GM23338 (cell line): ENCODE measurements around the gene ERN2. TPM values are rescaled to one million over a fixed set of nuclear protein-coding genes. Genes with fewer than 3 reads are reported as not detected.
A peak's percentile ranks its signal among the peaks of the same experiment; 100 is the strongest.

Experiments used
- ATAC-seq: fragments of 200-7000 bp; cut with Tn5 transposase; 3 replicates; pipeline ENCODE4 v1.9.1; 2020
- DNase-seq: peaks from one replicate; pipeline ENCODE4 v3.0.0-alpha.2; 2015; ENCODE audit warnings: low spot score
- H2AFZ ChIP-seq: fragments of 200-600 bp; sonication (generic); 2 replicates; pipeline ENCODE4 v1.8.0; 2016; ENCODE audit warnings: antibody characterized with exemption, mild to moderate bottlenecking, moderate library complexity
- H3F3A ChIP-seq: fragments of 200-600 bp; sonication (generic); replicated peaks from 2 replicates; pipeline ENCODE4 v1.8.0; 2017; ENCODE audit warnings: antibody characterized with exemption, mixed run types, low read depth
- H3K27ac ChIP-seq: fragments of 200-600 bp; sonication (generic); 2 replicates; pipeline ENCODE4 v1.6.1; 2016; ENCODE audit warnings: low read depth
- H3K27me3 ChIP-seq: fragments of 200-600 bp; sonication (generic); 2 replicates; pipeline ENCODE4 v1.8.0; 2016; ENCODE audit warnings: mild to moderate bottlenecking, mixed run types, moderate library complexity; ENCODE audit not compliant: insufficient read depth
- H3K36me3 ChIP-seq: fragments of 200-600 bp; sonication (generic); 2 replicates; pipeline ENCODE4 v1.8.0; 2016; ENCODE audit warnings: mild to moderate bottlenecking; ENCODE audit not compliant: insufficient read depth
- H3K4me1 ChIP-seq: fragments of 200-600 bp; sonication (generic); 2 replicates; pipeline ENCODE4 v1.8.0; 2016; ENCODE audit warnings: mild to moderate bottlenecking, moderate library complexity; ENCODE audit not compliant: insufficient read depth
- H3K4me2 ChIP-seq: fragments of 200-600 bp; sonication (generic); 2 replicates; pipeline ENCODE4 v1.7.1; 2017; ENCODE audit warnings: mixed run types
- H3K4me3 ChIP-seq: fragments of 200-600 bp; sonication (generic); 2 replicates; pipeline ENCODE4 v1.6.1; 2016; ENCODE audit warnings: mixed run types
- H3K79me2 ChIP-seq: fragments of 200-600 bp; sonication (generic); replicated peaks from 2 replicates; pipeline ENCODE4 v1.8.0; 2017; ENCODE audit warnings: mild to moderate bottlenecking; ENCODE audit not compliant: insufficient read depth
- H3K9me2 ChIP-seq: fragments of 200-600 bp; sonication (generic); 2 replicates; pipeline ENCODE4 v1.8.0; 2017; ENCODE audit not compliant: insufficient read depth
- H4K20me1 ChIP-seq: fragments of 200-600 bp; sonication (generic); replicated peaks from 2 replicates; pipeline ENCODE4 v1.8.0; 2017; ENCODE audit warnings: mild to moderate bottlenecking; ENCODE audit not compliant: insufficient read depth
- H3K27ac Mint-ChIP-seq: 2 replicates; pipeline ENCODE4 v1.8.0; 2020; ENCODE audit warnings: inconsistent platforms, mild to moderate bottlenecking, moderate library complexity, mixed read lengths
- H3K27me3 Mint-ChIP-seq: 3 replicates; pipeline ENCODE4 v1.8.0; 2022; ENCODE audit warnings: low read depth, mild to moderate bottlenecking, moderate library complexity, mixed read lengths, inconsistent platforms; ENCODE audit not compliant: insufficient read depth, poor library complexity
- H3K36me3 Mint-ChIP-seq: 3 replicates; pipeline ENCODE4 v1.8.0; 2021; ENCODE audit warnings: low read depth, mild to moderate bottlenecking, inconsistent platforms, moderate library complexity, mixed read lengths
- H3K4me1 Mint-ChIP-seq: 3 replicates; pipeline ENCODE4 v1.8.0; 2020; ENCODE audit warnings: mild to moderate bottlenecking, inconsistent platforms, mixed read lengths
- H3K4me3 Mint-ChIP-seq: 3 replicates; pipeline ENCODE4 v1.8.0; 2021; ENCODE audit warnings: moderate library complexity, mild to moderate bottlenecking, inconsistent platforms, mixed read lengths
- H3K9me3 Mint-ChIP-seq: 3 replicates; pipeline ENCODE4 v1.8.0; 2020; ENCODE audit warnings: moderate library complexity, mild to moderate bottlenecking, inconsistent platforms, mixed read lengths
- CTCF ChIP-seq, 2 experiments: fragments of 200-600 bp in 1 of 2; sonication (generic) in 1 of 2; conservative IDR thresholded peaks; 2 replicates each; pipeline versions ENCODE4 v1.5.1 to v1.6.1; 2016 to 2017; ENCODE audit warnings: antibody characterized with exemption in 2 of 2, low read depth in 2 of 2, mild to moderate bottlenecking in 2 of 2, moderate library complexity in 1 of 2
- EZH2phosphoT487 ChIP-seq: fragments of 200-600 bp; sonication (generic); IDR thresholded peaks from one replicate; pipeline ENCODE4 v1.8.1; 2018; ENCODE audit warnings: antibody characterized with exemption; ENCODE audit not compliant: unreplicated experiment
- POLR2AphosphoS5 ChIP-seq: IDR thresholded peaks from 2 replicates; pipeline ENCODE4 v1.6.1; 2016; ENCODE audit warnings: antibody characterized with exemption, low read depth
- REST ChIP-seq: IDR thresholded peaks from one replicate; pipeline ENCODE4 v1.6.1; 2018; ENCODE audit warnings: antibody characterized with exemption; ENCODE audit not compliant: unreplicated experiment
- STAT1 ChIP-seq: IDR thresholded peaks from one replicate; pipeline ENCODE4 v1.6.1; 2016; ENCODE audit warnings: antibody characterized with exemption; ENCODE audit not compliant: unreplicated experiment
- ZNF114 ChIP-seq: fragments of 250-450 bp; sonication (Bioruptor Pico); IDR thresholded peaks from 2 replicates; pipeline ENCODE4 v1.5.0; 2020; ENCODE audit warnings: mild to moderate bottlenecking, moderate library complexity
- ZNF331 ChIP-seq: fragments of 250-450 bp; sonication (Bioruptor Pico); IDR thresholded peaks from 2 replicates; pipeline ENCODE4 v1.5.0; 2020; ENCODE audit warnings: low read depth, mild to moderate bottlenecking, moderate library complexity
- ZNF462 ChIP-seq: fragments of 250-450 bp; sonication (Bioruptor Pico); IDR thresholded peaks from 2 replicates; pipeline ENCODE4 v1.5.0; 2020; ENCODE audit warnings: mild to moderate bottlenecking, moderate library complexity
- polyA plus RNA-seq: library from polyadenylated mRNA; unstranded; fragments of >200 nt; fragmentation: Nextera tagmentation; extraction: Ambion mirVana; gene quantifications from 2 replicates; pipeline ENCODE4 v1.2.1, GENCODE V29; 2016
- total RNA-seq: library from RNA; depleted of rRNA; stranded (reverse); fragments of >200 nt; shearing (Covaris generic); gene quantifications from 2 replicates; pipeline ENCODE4 v1.2.3, GENCODE V29; 2014

The ERN2 gene
- total and polyA plus RNA-seq, 2 experiments from 2014 or later: 0.97 to 1.1 TPM

DNA sequence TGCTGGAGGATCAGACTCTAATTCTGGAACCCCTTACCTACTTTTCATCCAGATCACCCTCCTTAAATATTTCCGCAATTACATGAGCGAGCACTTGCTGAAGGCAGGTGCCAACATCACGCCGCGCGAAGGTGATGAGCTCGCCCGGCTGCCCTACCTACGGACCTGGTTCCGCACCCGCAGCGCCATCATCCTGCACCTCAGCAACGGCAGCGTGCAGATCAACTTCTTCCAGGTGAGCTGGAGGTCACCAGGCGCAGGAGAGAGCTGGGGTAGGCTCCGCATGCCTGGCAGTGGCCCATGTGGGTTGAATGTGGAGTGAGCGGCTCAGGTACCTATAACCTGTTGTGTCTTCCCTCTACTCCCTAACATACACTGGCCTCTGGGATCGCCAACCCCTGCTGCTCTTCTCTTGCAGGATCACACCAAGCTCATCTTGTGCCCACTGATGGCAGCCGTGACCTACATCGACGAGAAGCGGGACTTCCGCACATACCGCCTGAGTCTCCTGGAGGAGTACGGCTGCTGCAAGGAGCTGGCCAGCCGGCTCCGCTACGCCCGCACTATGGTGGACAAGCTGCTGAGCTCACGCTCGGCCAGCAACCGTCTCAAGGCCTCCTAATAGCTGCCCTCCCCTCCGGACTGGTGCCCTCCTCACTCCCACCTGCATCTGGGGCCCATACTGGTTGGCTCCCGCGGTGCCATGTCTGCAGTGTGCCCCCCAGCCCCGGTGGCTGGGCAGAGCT is 23.4 kb downstream of the ERN2 start:
- Histone ChIP-seq H3K27me3 (no peaks in the 10 kb centered on the region), H4K20me1 (peaks cover 12% of the 10 kb centered on the region), H3K4me3 (no peak overlapping the region), H3K4me1 (peaks cover 6% of the 10 kb centered on the region; the same call in 1 of the 2 replicates), H3K9me2 (no peaks in the 10 kb centered on the region), H3K27ac (no peak overlapping the region), H3K4me2 (no peak overlapping the region), H3K79me2 (peaks cover 10% of the 10 kb centered on the region; the same call in 1 of the 2 replicates), H3K36me3 (peaks cover 50% of the 10 kb centered on the region), H2AFZ (no peak overlapping the region), H3F3A (peaks cover 5% of the 10 kb centered on the region; the same call in 1 of the 2 replicates)
- Mint-ChIP-seq H3K9me3 (no peaks in the 10 kb centered on the region), H3K36me3 (peaks cover 68% of the 10 kb centered on the region), H3K4me1 (peaks cover 4% of the 10 kb centered on the region; the same call in 2 of the 3 replicates), H3K27ac (no peak overlapping the region), H3K27me3 (peaks cover 5% of the 10 kb centered on the region), H3K4me3 (no peak overlapping the region)
- DNase-seq: no peak
- ATAC-seq: no peak
- TF ChIP-seq ZNF114 (CRISPR knock-in tag): no peak
- no peak for TF ChIP-seq ZNF331 (CRISPR knock-in tag)

DNA sequence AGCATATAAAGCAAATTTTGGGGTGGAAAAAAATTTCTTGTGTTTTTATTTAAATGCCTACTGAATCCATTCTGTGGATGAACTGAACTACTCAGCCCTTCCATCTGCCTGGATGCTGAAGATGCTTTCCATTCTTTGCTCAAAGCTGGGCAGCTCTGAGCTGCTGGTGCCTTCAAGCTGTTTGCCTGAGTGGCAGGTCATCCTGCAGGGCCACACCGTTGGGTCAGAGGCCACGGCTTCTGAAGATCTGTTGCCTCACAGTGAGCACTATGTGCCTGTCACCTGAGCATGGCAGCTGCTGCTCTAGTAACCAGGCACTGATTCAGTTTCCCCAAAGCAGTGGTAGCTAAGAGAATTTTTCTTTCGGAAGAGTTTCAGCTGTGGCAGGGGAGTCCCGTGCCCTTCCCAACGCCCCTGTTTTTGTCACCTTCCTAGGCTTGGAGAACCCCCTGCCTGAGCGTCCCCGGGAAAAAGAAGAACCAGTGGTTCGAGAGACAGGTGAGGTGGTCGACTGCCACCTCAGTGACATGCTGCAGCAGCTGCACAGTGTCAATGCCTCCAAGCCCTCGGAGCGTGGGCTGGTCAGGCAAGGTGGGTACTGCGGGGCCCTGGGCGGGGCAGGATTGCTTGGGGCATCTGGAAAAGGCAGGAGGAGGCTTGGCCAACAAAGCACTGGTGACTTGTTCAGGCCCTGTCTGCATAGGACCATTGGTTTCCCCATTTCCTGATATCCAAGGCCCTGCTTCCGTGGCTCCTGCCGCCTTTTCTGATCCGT is 25.8 kb downstream of the ERN2 start:
- H3K36me3 Mint-ChIP-seq: peaks cover 91% of the 10 kb centered on the region

More for the DNA sequence above, 25.8 kb downstream of the ERN2 start:
- Histone ChIP-seq H3F3A (peaks cover 11% of the 10 kb centered on the region; the same call in 1 of the 2 replicates), H3K4me2 (no peak overlapping the region), H3K27me3 (no peaks in the 10 kb centered on the region), H3K36me3 (peaks cover 67% of the 10 kb centered on the region), H4K20me1 (peaks cover 18% of the 10 kb centered on the region), H3K79me2 (peaks cover 19% of the 10 kb centered on the region), H3K4me3 (no peak overlapping the region), H3K27ac (no peak overlapping the region), H3K4me1 (no peaks in the 10 kb centered on the region), H2AFZ (no peak overlapping the region), H3K9me2 (no peaks in the 10 kb centered on the region)
- ATAC-seq: no peak
- Mint-ChIP-seq H3K9me3 (no peaks in the 10 kb centered on the region), H3K27me3 (peaks cover 10% of the 10 kb centered on the region), H3K4me3 (no peak overlapping the region), H3K27ac (no peak overlapping the region; the same call in 1 of the 2 replicates), H3K4me1 (peaks cover under 1% of the 10 kb centered on the region; the same call in 1 of the 3 replicates)
- TF ChIP-seq CTCF (conservative IDR thresholded peaks at IDR 0.05; ENCODE audit: low read depth in 2 of 2) (no peak), REST (no peak), POLR2AphosphoS5 (no peak), EZH2phosphoT487 (peak; percentile 58), STAT1 (no peak), ZNF462 (no peak)
- DNase-seq: no peak
